GM15510 (cell line): ENCODE results near the gene GCKR.

Source experiments
- POLR2A ChIP-seq: IDR thresholded peaks from 3 replicates; pipeline ENCODE4 v1.6.1; 2011; ENCODE audit warnings: borderline replicate concordance; ENCODE audit not compliant: insufficient read length; ENCODE audit errors: extremely low read depth

Gene GCKR

GRCh38 chr2:27494944-27495554 lies 1.6 kb upstream of the GCKR start, which contains the start of gene FNDC4:
TSS of gene FNDC4 (minus strand) at chr2:27495200. CDS start at chr2:27494679, 521 bp downstream.
- no peak for TF ChIP-seq POLR2A

- no peak for TF ChIP-seq POLR2A
These were observed 741 bp upstream of the GCKR start for GRCh38 chr2:27495840-27496356.

- TF ChIP-seq POLR2A, result no peak
These were observed 619 bp downstream of the GCKR start for GRCh38 chr2:27497288-27497627.

GRCh38 chr2:27498975-27499374 lies 2.3 kb downstream of the GCKR start:
- TF ChIP-seq POLR2A, result no peak

GRCh38 chr2:27501042-27501441 lies 4.4 kb downstream of the GCKR start:
- no peak for TF ChIP-seq POLR2A

GRCh38 chr2:27502142-27502541 lies 5.5 kb downstream of the GCKR start:
- no peak for TF ChIP-seq POLR2A

- TF ChIP-seq POLR2A, result no peak
These were observed 9.9 kb downstream of the GCKR start for GRCh38 chr2:27506587-27506986.

GRCh38 chr2:27507293-27507692 lies 10.7 kb downstream of the GCKR start:
- TF ChIP-seq POLR2A, result no peak

- no peak for TF ChIP-seq POLR2A
These were observed 12.7 kb downstream of the GCKR start for GRCh38 chr2:27509326-27509725.

GRCh38 chr2:27518113-27518781 lies 21.6 kb downstream of the GCKR start:
- no peak for TF ChIP-seq POLR2A

- TF ChIP-seq POLR2A, result no peak
These were observed 22.1 kb downstream of the GCKR start for GRCh38 chr2:27518782-27519113.

- no peak for TF ChIP-seq POLR2A
These were observed 23.7 kb downstream of the GCKR start for GRCh38 chr2:27520316-27520715.

GRCh38 chr2:27522400-27522945 lies 25.8 kb downstream of the GCKR start:
- TF ChIP-seq POLR2A, result no peak

- TF ChIP-seq POLR2A, result no peak
These were observed 30.5 kb downstream of the GCKR start for GRCh38 chr2:27527182-27527581.

- TF ChIP-seq POLR2A, result no peak
These were observed 35.3 kb downstream of the GCKR start for GRCh38 chr2:27531983-27532382.

GRCh38 chr2:27537287-27537686 lies 40.6 kb downstream of the GCKR start:
- no peak for TF ChIP-seq POLR2A
